A549 (cell line): ENCODE measurements around the gene GSE1.

Experiments used
- BCL3 ChIP-seq: fragments of >200 bp; sonication (Bioruptor Twin); formaldehyde crosslinking; IDR thresholded peaks from 3 replicates; pipeline ENCODE4 v1.6.1; 2016
- CEBPB ChIP-seq, 2 experiments: fragments of >200 bp in 1 of 2; sonication (Bioruptor Twin) in 1 of 2; formaldehyde crosslinking in 1 of 2; IDR thresholded peaks; 2 replicates each; pipeline ENCODE4 v1.6.1; 2012 to 2016
- CHD4 ChIP-seq: fragments of 200-600 bp; sonication (generic); IDR thresholded peaks from 2 replicates; pipeline ENCODE4 v1.6.1; 2016; ENCODE audit warnings: antibody characterized with exemption, mild to moderate bottlenecking, borderline replicate concordance
- CTCF ChIP-seq: fragments of >200 bp; sonication (Bioruptor Twin); formaldehyde crosslinking; IDR thresholded peaks from 3 replicates; pipeline ENCODE4 v1.5.1; 2016
- FOSB ChIP-seq: fragments of 250-450 bp; sonication (Bioruptor Pico); IDR thresholded peaks from 2 replicates; pipeline ENCODE4 v1.5.0; 2020; ENCODE audit warnings: mild to moderate bottlenecking, moderate library complexity
- HDAC2 ChIP-seq: fragments of 200-600 bp; sonication (generic); IDR thresholded peaks from 2 replicates; pipeline ENCODE4 v1.6.1; 2016
- KDM1A ChIP-seq: fragments of 200-600 bp; sonication (generic); IDR thresholded peaks from 2 replicates; pipeline ENCODE4 v1.6.1; 2016; ENCODE audit warnings: low read depth, mild to moderate bottlenecking
- MAFK ChIP-seq: fragments of 450-650 bp; IDR thresholded peaks from 2 replicates; pipeline ENCODE4 v1.6.1; 2014; ENCODE audit not compliant: partially characterized antibody
- MYC ChIP-seq: IDR thresholded peaks from 2 replicates; pipeline ENCODE4 v1.6.1; 2012; ENCODE audit warnings: mild to moderate bottlenecking, inconsistent platforms, low read length, improper control_type of control experiment, borderline replicate concordance
- PBX3 ChIP-seq: IDR thresholded peaks from 2 replicates; pipeline ENCODE4 v1.6.1; 2012
- POLR2A ChIP-seq: IDR thresholded peaks from 2 replicates; pipeline ENCODE4 v1.6.1; 2012; ENCODE audit warnings: mild to moderate bottlenecking, low read length
- RNF2 ChIP-seq: fragments of 200-600 bp; sonication (generic); IDR thresholded peaks from 2 replicates; pipeline ENCODE4 v1.6.1; 2016; ENCODE audit warnings: low read depth, mild to moderate bottlenecking, antibody characterized with exemption, moderate library complexity, borderline replicate concordance

GRCh38 chr16:85617948-85618347 lies 4.8 kb downstream of the GSE1 start:
- TF ChIP-seq POLR2A (no peak), CEBPB (IDR thresholded peaks at IDR 0.05) (no peak), MAFK (no peak), CTCF (no peak), PBX3 (no peak), MYC (no peak), HDAC2 (no peak), RNF2 (no peak), BCL3 (no peak), FOSB (CRISPR knock-in tag) (no peak), KDM1A (no peak), CHD4 (no peak)
